ENCODE data around the gene ZNF19.

The ZNF19 gene

GRCh38 chr16:71490361-71490760, 1.2 kb upstream of the ZNF19 start:
- no peaks in the 10 kb centered on the region for H3K9me2 ChIP-seq (replicated peaks; ENCODE audit: low read depth, low read length)
- H3K4me2 ChIP-seq (ENCODE audit: low read depth, low read length, poor library complexity, severe bottlenecking), result no peak overlapping the region
- no peaks in the 10 kb centered on the region for H3F3A ChIP-seq (ENCODE audit: low read depth)
- no peaks in the 10 kb centered on the region for H3K27me3 ChIP-seq (ENCODE audit: insufficient read depth, low read length, poor library complexity, severe bottlenecking)
- no peaks in the 10 kb centered on the region for H3K9me3 ChIP-seq (ENCODE audit: insufficient read depth, low read depth, low read length)
- no peaks in the 10 kb centered on the region for H3K36me3 ChIP-seq (ENCODE audit: insufficient read depth, low read length)
- H4K20me1 ChIP-seq (ENCODE audit: insufficient read depth, low read length, poor library complexity, severe bottlenecking), result no peaks in the 10 kb centered on the region
- H3K79me2 ChIP-seq (ENCODE audit: insufficient read depth, low read length), result no peaks in the 10 kb centered on the region
- peaks cover 6% of the 10 kb centered on the region for H3K4me1 ChIP-seq (ENCODE audit: insufficient read depth, low read length, poor library complexity, severe bottlenecking)
- no peak overlapping the region for H3K4me3 ChIP-seq (ENCODE audit: low read length, poor library complexity, severe bottlenecking)
- no peak overlapping the region for H3K9ac ChIP-seq (ENCODE audit: low read depth, low read length, poor library complexity, severe bottlenecking)
- no peak for TF ChIP-seq EZH2phosphoT487 (IDR thresholded peaks at IDR 0.05; ENCODE audit: borderline replicate concordance)
- no peak for TF ChIP-seq CTCF (conservative IDR thresholded peaks at IDR 0.05; ENCODE audit: low read length)
- H2AFZ ChIP-seq (ENCODE audit: low read length), result no peak overlapping the region

GRCh38 chr16:71484006-71484893, 4.9 kb downstream of the ZNF19 start:
- H4K20me1 ChIP-seq (ENCODE audit: insufficient read depth, low read length, poor library complexity, severe bottlenecking), result no peaks in the 10 kb centered on the region

GRCh38 chr16:71482569-71482968, 6.6 kb downstream of the ZNF19 start:
- Histone ChIP-seq H3K36me3 (ENCODE audit: insufficient read depth, low read length) (no peaks in the 10 kb centered on the region), H3K27me3 (ENCODE audit: insufficient read depth, low read length, poor library complexity, severe bottlenecking) (no peaks in the 10 kb centered on the region), H2AFZ (ENCODE audit: low read length) (no peak overlapping the region), H3K9me2 (replicated peaks; ENCODE audit: low read depth, low read length) (no peaks in the 10 kb centered on the region), H3F3A (ENCODE audit: low read depth) (no peaks in the 10 kb centered on the region), H3K79me2 (ENCODE audit: insufficient read depth, low read length) (no peaks in the 10 kb centered on the region), H3K9ac (ENCODE audit: low read depth, low read length, poor library complexity, severe bottlenecking) (no peak overlapping the region), H3K4me2 (ENCODE audit: low read depth, low read length, poor library complexity, severe bottlenecking) (no peak overlapping the region), H3K4me3 (ENCODE audit: low read length, poor library complexity, severe bottlenecking) (no peak overlapping the region), H3K9me3 (ENCODE audit: insufficient read depth, low read depth, low read length) (no peaks in the 10 kb centered on the region), H3K4me1 (ENCODE audit: insufficient read depth, low read length, poor library complexity, severe bottlenecking) (peaks cover 8% of the 10 kb centered on the region), H4K20me1 (ENCODE audit: insufficient read depth, low read length, poor library complexity, severe bottlenecking) (no peaks in the 10 kb centered on the region)
- TF ChIP-seq EZH2phosphoT487 (IDR thresholded peaks at IDR 0.05; ENCODE audit: borderline replicate concordance) (no peak), CTCF (conservative IDR thresholded peaks at IDR 0.05; ENCODE audit: low read length) (no peak)

More at GRCh38 chr16:71484006-71484893, 4.9 kb downstream of the ZNF19 start:
- H3K79me2 ChIP-seq (ENCODE audit: insufficient read depth, low read length), result no peaks in the 10 kb centered on the region
- H3F3A ChIP-seq (ENCODE audit: low read depth), result no peaks in the 10 kb centered on the region
- H3K27me3 ChIP-seq (ENCODE audit: insufficient read depth, low read length, poor library complexity, severe bottlenecking), result no peaks in the 10 kb centered on the region
- H3K36me3 ChIP-seq (ENCODE audit: insufficient read depth, low read length), result no peaks in the 10 kb centered on the region
- H2AFZ ChIP-seq (ENCODE audit: low read length), result peak overlapping the region; percentile 100
- H3K9ac ChIP-seq (ENCODE audit: low read depth, low read length, poor library complexity, severe bottlenecking), result peak overlapping the region; percentile 77
- no peaks in the 10 kb centered on the region for H3K9me2 ChIP-seq (replicated peaks; ENCODE audit: low read depth, low read length)
- H3K4me3 ChIP-seq (ENCODE audit: low read length, poor library complexity, severe bottlenecking), result peak overlapping the region; percentile 94
- TF ChIP-seq EZH2phosphoT487 (IDR thresholded peaks at IDR 0.05; ENCODE audit: borderline replicate concordance), result no peak
- TF ChIP-seq CTCF (conservative IDR thresholded peaks at IDR 0.05; ENCODE audit: low read length), result no peak
- H3K4me1 ChIP-seq (ENCODE audit: insufficient read depth, low read length, poor library complexity, severe bottlenecking), result peaks cover 8% of the 10 kb centered on the region
- peak overlapping the region; percentile 89 for H3K4me2 ChIP-seq (ENCODE audit: low read depth, low read length, poor library complexity, severe bottlenecking)
- H3K9me3 ChIP-seq (ENCODE audit: insufficient read depth, low read depth, low read length), result no peaks in the 10 kb centered on the region
